Dendritic cell treated with granulocyte-macrophage colony-stimulating factor and Interleukin-4, amounts not matched to agents 40 ng/mL and 50 ng/mL, for 4 days (primary cell): ENCODE results near the gene HCRTR1.
A peak's percentile ranks its signal among the peaks of the same experiment; 100 is the strongest.
"Not testable (repeated sequence)": the region's sequence is repeated elsewhere in the genome, so short reads cannot be mapped to it uniquely, and the experiment has no call there.

Experiments
- H3K27ac Mint-ChIP-seq: one replicate; pipeline ENCODE4 v1.8.0; 2022; ENCODE audit warnings: mild to moderate bottlenecking, mixed read lengths
- H3K27me3 Mint-ChIP-seq: one replicate; pipeline ENCODE4 v1.8.0; 2022; ENCODE audit warnings: mild to moderate bottlenecking, mixed read lengths
- H3K36me3 Mint-ChIP-seq: one replicate; pipeline ENCODE4 v1.8.0; 2022; ENCODE audit warnings: low read depth, mixed read lengths
- H3K4me1 Mint-ChIP-seq: one replicate; pipeline ENCODE4 v1.8.0; 2022; ENCODE audit warnings: low read depth, mixed read lengths
- H3K4me3 Mint-ChIP-seq: one replicate; pipeline ENCODE4 v1.8.0; 2022; ENCODE audit warnings: mild to moderate bottlenecking, moderate library complexity, mixed read lengths
- H3K9me3 Mint-ChIP-seq: one replicate; pipeline ENCODE4 v1.8.0; 2022; ENCODE audit warnings: mixed read lengths
- intact Hi-C: fragments of 100-400 bp; cut with micrococcal nuclease; formaldehyde crosslinking; loops from one replicate; pipeline ENCODE4 v1.15.0; 2022

Gene HCRTR1

DNA sequence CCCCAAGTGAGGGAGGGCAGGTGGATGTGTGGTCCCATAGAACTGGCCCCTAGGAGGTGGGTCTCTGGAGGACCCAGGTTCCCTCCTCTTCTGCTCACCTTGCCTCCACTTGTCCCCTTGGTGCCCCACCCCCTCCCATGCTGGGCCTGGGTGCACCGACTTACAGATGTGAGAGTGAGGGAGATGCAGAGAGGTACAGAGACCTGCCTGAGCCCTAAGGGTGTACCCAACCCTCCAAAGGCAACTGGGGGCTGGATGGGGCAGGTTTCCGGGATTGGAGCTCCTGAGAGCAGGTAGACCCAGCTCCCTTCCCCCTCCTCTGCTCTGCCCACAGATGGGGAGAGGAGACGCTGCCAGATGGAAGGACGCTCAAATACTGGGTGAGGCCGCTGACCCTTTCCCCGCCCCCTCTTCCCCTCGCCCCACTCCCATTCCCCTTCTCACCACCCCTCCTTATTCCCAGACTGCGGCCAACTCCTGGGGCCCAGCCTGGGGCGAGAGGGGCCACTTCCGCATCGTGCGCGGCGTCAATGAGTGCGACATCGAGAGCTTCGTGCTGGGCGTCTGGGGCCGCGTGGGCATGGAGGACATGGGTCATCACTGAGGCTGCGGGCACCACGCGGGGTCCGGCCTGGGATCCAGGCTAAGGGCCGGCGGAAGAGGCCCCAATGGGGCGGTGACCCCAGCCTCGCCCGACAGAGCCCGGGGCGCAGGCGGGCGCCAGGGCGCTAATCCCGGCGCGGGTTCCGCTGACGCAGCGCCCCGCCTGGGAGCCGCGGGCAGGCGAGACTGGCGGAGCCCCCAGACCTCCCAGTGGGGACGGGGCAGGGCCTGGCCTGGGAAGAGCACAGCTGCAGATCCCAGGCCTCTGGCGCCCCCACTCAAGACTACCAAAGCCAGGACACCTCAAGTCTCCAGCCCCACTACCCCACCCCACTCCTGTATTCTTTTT is 30.8 kb upstream of the HCRTR1 start:
- Mint-ChIP-seq H3K27me3 (peaks cover 36% of the 10 kb centered on the region), H3K9me3 (no peaks in the 10 kb centered on the region), H3K4me1 (peaks cover 11% of the 10 kb centered on the region), H3K4me3 (no peak overlapping the region), H3K27ac (no peak overlapping the region), H3K36me3 (no peaks in the 10 kb centered on the region)
- intact Hi-C loops, result no loop called here

DNA sequence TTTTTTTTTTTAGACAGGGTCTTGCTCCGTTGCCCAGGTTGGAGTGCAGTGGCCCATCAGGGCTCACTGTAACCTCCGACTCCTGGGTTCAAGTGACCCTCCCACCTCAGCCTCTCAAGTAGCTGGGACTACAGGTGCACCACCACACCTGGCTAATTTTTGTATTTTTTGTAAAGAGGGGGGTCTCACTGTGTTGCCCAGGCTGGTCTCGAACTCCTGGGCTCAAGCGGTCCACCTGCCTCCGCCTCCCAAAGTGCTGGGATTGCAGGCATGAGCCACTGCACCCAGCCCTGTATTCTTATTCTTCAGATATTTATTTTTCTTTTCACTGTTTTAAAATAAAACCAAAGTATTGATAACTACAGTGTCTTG is 30.2 kb upstream of the HCRTR1 start:
- Mint-ChIP-seq H3K4me1 (peaks cover 11% of the 10 kb centered on the region), H3K27me3 (peaks cover 43% of the 10 kb centered on the region)
- H3K9me3 Mint-ChIP-seq, H3K27ac Mint-ChIP-seq, H3K4me3 Mint-ChIP-seq, H3K36me3 Mint-ChIP-seq, intact Hi-C loops: not testable (repeated sequence)

DNA sequence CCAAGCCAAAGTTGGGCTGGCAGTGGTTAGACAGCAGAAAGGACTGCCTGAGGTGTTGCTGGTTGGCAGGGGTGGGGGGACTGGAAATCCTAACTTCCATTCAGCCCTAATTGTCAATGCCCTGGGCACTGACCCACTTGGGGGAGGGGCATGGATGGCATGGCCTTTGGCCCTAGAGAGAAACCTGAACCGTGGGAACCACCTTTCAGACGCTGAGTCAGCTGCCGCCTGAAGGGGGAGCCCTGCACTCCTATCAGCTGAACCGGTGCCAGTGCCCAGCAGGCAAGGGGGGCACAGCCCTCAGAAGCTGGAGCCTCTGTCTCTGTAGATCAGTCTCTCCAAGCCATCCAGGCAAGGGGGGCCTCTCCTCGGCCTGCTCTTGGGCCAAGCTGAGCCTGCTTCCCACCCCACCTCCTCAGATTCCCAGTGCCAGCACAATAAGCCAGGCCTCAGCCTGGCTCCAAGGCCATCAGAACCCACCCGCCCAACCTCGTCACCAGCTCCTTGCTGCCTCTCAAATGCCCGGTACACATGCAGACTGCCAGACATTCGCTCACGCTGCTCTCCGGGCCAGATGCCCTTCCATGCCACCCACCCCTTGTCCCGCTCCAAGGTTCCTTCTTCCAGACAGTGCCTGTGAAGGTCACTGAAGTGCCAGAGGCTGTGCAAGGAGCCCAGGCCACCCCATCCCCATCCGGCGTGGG is 29.6 kb upstream of the HCRTR1 start:
- Mint-ChIP-seq H3K27ac (no peak overlapping the region), H3K27me3 (peaks cover 49% of the 10 kb centered on the region), H3K4me3 (no peak overlapping the region), H3K9me3 (no peaks in the 10 kb centered on the region), H3K36me3 (no peaks in the 10 kb centered on the region), H3K4me1 (peaks cover 11% of the 10 kb centered on the region)
- intact Hi-C loops, result no loop called here

DNA sequence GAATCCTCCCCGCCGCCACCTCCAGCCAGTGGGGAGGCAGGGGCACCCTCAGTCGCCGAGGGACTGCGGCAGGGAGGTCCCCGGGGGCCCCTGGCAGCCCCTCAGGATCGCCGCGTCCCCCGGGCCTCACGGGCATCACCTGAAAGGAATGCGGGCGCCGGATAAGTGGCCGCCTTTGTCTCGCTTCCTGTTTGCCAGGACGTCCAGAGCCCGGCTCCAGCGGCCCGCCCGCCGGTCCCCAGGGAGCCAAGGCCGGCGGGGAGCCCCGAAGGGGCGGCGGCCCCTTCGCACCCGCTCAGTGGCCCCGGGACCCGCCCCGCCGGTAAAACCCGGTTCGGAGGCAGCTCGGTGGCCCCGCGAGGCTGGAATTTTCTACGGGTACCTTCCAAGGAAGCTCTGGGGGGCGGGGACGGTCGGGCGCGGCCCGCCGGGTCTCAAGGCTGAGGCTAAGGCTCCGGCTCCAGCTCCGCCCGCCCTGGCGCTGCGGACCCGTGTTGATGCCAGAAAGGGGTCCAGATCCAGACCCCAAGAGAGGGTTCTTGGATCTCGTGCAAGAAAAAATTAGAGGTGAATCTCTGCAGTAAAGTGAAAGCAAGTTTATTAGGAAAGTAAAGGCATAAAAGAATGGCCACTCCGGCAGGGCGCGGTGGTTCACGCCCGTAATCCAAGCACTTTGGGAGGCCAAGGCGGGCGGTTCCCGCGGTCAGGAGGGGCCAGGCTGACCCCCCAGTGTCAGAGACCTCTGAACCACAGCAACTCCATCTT is 28.6 kb upstream of the HCRTR1 start:
- Mint-ChIP-seq H3K36me3 (no peaks in the 10 kb centered on the region), H3K27me3 (peaks cover 50% of the 10 kb centered on the region)
- intact Hi-C loops, result no loop called here

DNA sequence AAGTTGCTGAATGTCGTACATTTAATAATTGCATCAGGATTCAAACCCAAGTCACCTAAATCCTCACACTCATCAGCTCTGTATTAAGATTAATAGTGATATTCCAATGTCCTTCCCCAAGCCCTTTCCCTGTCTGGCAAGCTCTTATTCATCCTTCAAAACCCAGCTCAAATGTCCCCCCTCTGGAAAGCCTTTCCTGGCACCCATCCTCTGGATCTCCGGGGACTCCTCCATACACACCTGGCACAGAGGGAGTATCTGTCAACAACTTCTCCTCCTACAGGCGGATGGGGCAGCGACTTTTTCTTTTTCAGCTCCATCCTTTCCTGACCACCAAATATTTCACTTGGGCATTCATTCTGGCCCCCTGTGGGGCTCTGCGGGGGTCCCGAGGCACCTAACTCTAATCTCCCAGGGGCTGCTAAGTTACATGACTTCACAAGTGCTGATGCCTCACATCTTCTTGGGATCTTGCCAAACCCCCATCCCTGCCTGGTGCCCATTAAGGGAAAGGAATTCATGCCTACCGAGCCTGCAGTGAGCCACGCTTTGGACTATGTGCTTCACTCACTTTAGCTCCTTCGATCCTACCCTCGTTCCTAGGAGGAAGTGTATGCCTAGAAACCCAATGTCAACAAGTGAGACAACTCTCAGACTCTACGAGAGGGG is 25.9 kb upstream of the HCRTR1 start:
- Mint-ChIP-seq H3K36me3 (no peaks in the 10 kb centered on the region), H3K27me3 (peaks cover 48% of the 10 kb centered on the region), H3K9me3 (no peaks in the 10 kb centered on the region), H3K27ac (no peak overlapping the region), H3K4me1 (peaks cover 29% of the 10 kb centered on the region), H3K4me3 (no peak overlapping the region)
- intact Hi-C loops, result no loop called here

More for the DNA sequence above, 28.6 kb upstream of the HCRTR1 start:
- peak overlapping the region; percentile 61 for H3K4me3 Mint-ChIP-seq
- H3K27ac Mint-ChIP-seq, result no peak overlapping the region
- H3K4me1 Mint-ChIP-seq, result peaks cover 14% of the 10 kb centered on the region
- no peaks in the 10 kb centered on the region for H3K9me3 Mint-ChIP-seq

DNA sequence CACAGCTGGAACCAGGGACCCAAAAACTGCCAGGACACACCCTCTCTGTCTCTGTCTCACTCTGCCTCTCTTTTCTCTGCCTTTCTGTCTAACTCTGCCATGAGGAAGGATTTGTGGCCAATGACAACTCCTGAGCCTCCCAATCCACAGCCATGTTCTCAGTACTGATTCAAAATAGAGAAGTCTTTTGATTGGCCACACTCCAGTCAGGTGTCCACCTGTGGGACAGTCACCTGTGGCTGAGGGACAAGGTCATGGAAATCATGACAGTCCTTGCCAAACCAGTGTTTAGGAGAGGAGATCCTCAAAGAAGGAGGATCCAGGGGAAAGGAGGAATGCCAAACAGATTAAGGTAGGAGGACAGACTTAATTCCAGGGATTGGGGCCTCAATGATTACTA is 25.4 kb upstream of the HCRTR1 start:
- Mint-ChIP-seq H3K4me1 (peaks cover 32% of the 10 kb centered on the region), H3K4me3 (no peak overlapping the region), H3K27me3 (peaks cover 48% of the 10 kb centered on the region), H3K27ac (no peak overlapping the region), H3K9me3 (no peaks in the 10 kb centered on the region), H3K36me3 (no peaks in the 10 kb centered on the region)
- intact Hi-C loops, result no loop called here

DNA sequence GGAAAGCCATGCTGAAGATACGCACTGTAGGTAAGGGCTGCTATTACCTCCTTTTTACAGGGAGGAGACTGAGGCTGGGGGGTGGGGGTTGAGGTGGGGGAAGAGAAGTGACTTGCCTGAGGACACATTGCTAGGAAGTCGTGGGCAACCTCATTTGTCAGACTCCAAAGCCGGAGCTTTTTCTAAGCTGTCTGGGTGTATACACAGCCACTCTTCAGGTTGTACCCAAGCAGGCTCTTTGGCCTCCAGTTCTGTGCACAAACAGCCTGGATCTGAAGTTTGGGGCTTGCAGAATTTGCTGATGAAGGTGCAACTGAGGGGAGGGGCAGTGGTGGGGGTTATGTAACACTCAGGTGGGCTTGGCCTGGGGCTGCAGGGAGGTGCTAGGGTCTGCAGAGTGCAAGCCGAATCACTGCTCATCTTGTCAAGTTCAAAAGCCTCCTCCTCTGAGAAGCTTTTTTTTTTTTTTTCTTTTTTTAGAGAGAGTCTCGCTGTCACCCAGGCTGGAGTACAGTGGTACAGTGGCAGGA is 24.3 kb upstream of the HCRTR1 start:
- no peak overlapping the region for H3K4me3 Mint-ChIP-seq
- peaks cover 27% of the 10 kb centered on the region for H3K4me1 Mint-ChIP-seq
- H3K27me3 Mint-ChIP-seq, result peaks cover 43% of the 10 kb centered on the region
- H3K27ac Mint-ChIP-seq, result no peak overlapping the region
- intact Hi-C loops, result no loop called here
- no peaks in the 10 kb centered on the region for H3K36me3 Mint-ChIP-seq
- H3K9me3 Mint-ChIP-seq, result no peaks in the 10 kb centered on the region

DNA sequence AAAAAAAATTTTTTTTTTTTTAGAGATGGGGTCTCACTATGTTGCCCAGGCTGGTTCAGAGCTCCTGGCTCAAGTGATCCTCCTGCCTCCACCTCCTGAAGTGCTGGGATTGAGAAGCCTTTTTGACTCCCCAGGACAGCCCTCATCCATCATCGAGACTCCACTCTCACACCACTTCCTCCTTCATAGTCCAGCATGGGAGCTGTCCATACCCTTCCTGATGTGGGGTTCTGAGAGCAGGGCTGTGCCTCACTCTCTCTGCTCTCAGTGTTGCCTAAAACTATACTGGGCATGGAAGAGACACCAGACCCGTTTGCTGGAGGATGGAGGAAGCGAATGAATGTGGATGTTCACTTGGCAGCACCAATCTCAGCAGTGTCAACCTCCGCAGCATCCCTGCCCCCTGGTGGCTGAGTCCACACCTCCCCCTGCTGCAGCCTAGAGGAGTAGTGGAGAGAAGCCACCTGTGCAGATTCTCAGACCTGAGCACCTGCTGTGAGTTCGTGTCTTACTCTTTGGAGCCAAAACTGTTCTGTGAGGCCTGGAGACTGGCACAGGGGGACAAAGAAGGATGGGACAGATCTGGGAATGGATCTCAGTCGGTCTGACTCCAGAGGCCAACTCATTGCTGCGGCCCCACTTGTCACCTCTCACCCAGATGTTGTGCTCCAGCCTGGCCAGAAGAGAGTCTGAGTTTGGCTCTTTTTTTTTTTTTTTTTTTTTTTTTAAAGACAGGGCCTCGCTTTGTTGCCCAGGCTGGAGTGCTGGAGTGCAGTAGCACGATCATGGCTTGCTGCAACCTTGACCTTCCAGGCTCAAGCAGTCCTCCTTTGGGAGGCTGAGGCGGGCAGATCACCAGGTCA is 23.5 kb upstream of the HCRTR1 start:
- Mint-ChIP-seq H3K4me1 (peaks cover 26% of the 10 kb centered on the region), H3K4me3 (no peak overlapping the region), H3K27me3 (peaks cover 37% of the 10 kb centered on the region), H3K36me3 (no peaks in the 10 kb centered on the region), H3K27ac (no peak overlapping the region), H3K9me3 (no peaks in the 10 kb centered on the region)
- intact Hi-C loops, result loop anchor here (2.0 kb wide), 1 partner anchor 29 kb away; no protein-coding TSS in a partner anchor

DNA sequence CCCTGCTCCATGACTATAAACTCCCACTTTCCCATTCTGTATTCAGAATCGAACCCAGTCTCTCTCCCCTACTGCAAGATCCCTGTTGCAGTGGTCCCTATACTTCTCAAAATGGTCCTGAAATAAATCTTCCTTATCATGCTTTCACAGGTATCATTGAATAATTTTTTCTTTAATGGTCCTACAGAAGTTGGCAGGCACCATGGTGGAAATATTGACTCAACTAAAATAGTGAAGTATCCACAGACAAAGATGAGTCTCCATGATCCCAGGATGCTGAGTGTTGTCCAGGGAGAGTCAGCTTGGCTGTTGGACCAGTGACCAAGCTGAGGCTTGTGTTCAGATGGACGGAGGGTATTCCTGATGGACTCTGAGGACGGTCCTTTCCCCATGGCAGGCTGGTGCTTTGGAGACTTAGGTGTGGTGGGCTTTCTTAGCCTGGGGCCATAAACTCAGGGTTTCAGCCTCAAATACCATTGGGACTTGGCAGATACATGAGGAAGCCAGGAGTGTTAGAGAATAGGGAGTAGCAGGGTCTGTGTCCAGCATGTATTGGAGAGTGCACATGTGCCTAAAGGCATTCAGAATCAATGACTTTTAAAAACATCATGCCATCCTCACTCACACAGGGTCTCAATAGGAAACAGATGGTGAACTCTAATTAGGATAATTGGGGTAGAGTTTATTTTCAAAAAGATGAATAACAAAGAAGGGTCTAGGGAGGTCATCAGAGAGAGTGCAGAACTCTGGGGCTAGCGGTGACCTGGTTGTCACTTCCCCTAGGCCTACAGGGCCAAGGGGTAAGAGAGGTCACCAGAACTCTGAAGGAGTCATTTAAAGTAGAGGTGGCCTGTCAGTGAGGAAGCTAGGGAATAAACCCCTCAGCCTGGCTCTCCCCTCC is 21.4 kb upstream of the HCRTR1 start:
- H3K27ac Mint-ChIP-seq, result no peak overlapping the region
- no peak overlapping the region for H3K4me3 Mint-ChIP-seq
- no peaks in the 10 kb centered on the region for H3K9me3 Mint-ChIP-seq
- intact Hi-C loops, result loop anchor here (2.0 kb wide), 1 partner anchor 31 kb away; no protein-coding TSS in a partner anchor
- peaks cover 18% of the 10 kb centered on the region for H3K27me3 Mint-ChIP-seq
- peaks cover 21% of the 10 kb centered on the region for H3K4me1 Mint-ChIP-seq
- no peaks in the 10 kb centered on the region for H3K36me3 Mint-ChIP-seq

DNA sequence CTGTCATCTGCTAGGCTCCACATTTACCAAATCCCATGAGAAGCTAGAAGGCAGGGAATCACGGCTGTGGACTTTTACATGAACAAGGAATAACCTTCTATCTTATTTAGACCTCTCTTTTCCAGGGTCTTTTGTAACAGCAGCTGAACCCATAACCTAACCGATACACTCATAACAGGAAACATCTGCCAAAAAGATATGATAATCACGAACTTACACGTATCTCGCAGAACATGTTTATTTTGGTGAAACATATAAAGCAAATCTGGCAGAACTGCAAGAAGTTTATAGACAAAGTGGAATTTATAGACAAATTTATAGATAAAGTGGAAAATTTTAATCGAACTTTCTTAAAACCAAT is 20.8 kb upstream of the HCRTR1 start:
- no peak overlapping the region for H3K4me3 Mint-ChIP-seq
- H3K9me3 Mint-ChIP-seq, result no peaks in the 10 kb centered on the region
- H3K36me3 Mint-ChIP-seq, result no peaks in the 10 kb centered on the region
- H3K27me3 Mint-ChIP-seq, result peaks cover 12% of the 10 kb centered on the region
- no peak overlapping the region for H3K27ac Mint-ChIP-seq
- intact Hi-C loops, result no loop called here
- peaks cover 21% of the 10 kb centered on the region for H3K4me1 Mint-ChIP-seq

DNA sequence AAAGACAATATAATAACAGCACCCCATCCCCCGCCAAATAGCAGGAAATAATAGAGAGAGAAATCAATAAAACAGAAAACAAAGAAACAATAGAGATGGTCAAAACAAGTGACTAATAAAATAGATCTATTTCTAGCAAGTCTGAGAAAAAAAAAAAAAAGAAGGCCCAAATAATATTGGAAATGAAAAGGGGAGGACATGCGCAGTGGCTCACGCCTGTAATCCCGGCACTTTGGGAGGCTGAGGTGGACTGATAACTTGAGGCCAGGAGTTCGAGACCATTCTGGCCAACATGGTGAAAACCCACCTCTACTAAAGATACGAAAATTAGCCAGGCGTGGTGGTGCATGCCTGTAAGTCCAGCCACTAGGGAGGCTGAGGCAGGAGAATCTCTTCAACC is 18.5 kb upstream of the HCRTR1 start:
- Mint-ChIP-seq H3K9me3 (no peaks in the 10 kb centered on the region), H3K36me3 (no peaks in the 10 kb centered on the region), H3K27me3 (peaks cover 1% of the 10 kb centered on the region), H3K27ac (no peak overlapping the region), H3K4me1 (peaks cover 18% of the 10 kb centered on the region), H3K4me3 (no peak overlapping the region)
- intact Hi-C loops, result no loop called here

DNA sequence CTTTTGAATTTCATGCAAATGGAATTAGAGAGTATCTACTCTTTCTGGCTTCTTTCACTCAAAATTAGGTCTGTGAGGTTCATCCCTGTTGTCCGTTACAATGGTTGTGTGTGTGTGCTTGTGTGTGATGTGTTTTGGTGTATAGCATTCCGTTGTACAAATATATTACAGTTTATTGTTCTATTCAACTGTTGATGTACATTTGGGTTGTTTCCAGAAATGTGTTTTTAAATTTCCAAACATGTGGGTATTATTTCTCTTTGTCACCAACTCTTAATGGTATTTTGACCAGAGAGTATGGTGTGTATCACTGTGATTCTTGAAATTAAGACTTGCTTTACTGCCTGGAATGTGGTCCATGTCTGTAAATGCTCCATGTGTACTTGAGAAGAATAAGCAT is 16.8 kb upstream of the HCRTR1 start:
- Mint-ChIP-seq H3K27ac (no peak overlapping the region), H3K4me1 (peaks cover 14% of the 10 kb centered on the region)
- intact Hi-C loops, result no loop called here

More for the DNA sequence above, 16.8 kb upstream of the HCRTR1 start:
- H3K4me3 Mint-ChIP-seq, result no peak overlapping the region
- H3K36me3 Mint-ChIP-seq, result no peaks in the 10 kb centered on the region
- H3K9me3 Mint-ChIP-seq, result no peaks in the 10 kb centered on the region
- peaks cover 1% of the 10 kb centered on the region for H3K27me3 Mint-ChIP-seq
